Lung (tissue), 12 donors: ENCODE measurements around the gene FUT2. TPM values are rescaled to one million over a fixed set of nuclear protein-coding genes. Genes with fewer than 3 reads are reported as not detected.

Experiments
- ATAC-seq: fragments of 200-7000 bp; cut with Tn5 transposase; one replicate; pipeline ENCODE4 v1.9.1; 2020; ENCODE audit warnings: moderate number of reproducible peaks; ENCODE audit not compliant: insufficient read depth, low FRiP score
- DNase-seq, 3 donors: peaks; one replicate each; pipeline ENCODE4 v3.0.0-alpha.2; 2013 to 2017
- H3K27ac ChIP-seq, 2 donors: one replicate each; pipeline ENCODE4 v1.5.1; 2013; ENCODE audit warnings: mild to moderate bottlenecking in 2 of 2, moderate library complexity in 2 of 2, control low read depth in 1 of 2, inconsistent platforms in 1 of 2, low read depth in 1 of 2, low read length in 1 of 2
- H3K27me3 ChIP-seq, 3 donors: one replicate each; pipeline ENCODE4 v1.5.1; 2013; ENCODE audit warnings: low read length in 2 of 3; ENCODE audit not compliant: control insufficient read depth in 3 of 3, insufficient read depth in 3 of 3
- H3K36me3 ChIP-seq, 4 donors: one replicate each; pipeline ENCODE4 v1.5.1; 2013; ENCODE audit warnings: low read length in 4 of 4, mild to moderate bottlenecking in 1 of 4, moderate library complexity in 1 of 4; ENCODE audit not compliant: control insufficient read depth in 4 of 4, insufficient read depth in 4 of 4
- H3K4me1 ChIP-seq, 5 donors: one replicate each; pipeline ENCODE4 v1.5.1; 2013; ENCODE audit warnings: low read length in 5 of 5, mild to moderate bottlenecking in 2 of 5, moderate library complexity in 1 of 5; ENCODE audit not compliant: control insufficient read depth in 5 of 5, insufficient read depth in 5 of 5
- H3K4me3 ChIP-seq: one replicate; pipeline ENCODE4 v1.5.1; 2013; ENCODE audit warnings: mild to moderate bottlenecking, control low read depth, moderate library complexity
- H3K9ac ChIP-seq, 2 donors: one replicate each; pipeline ENCODE4 v1.5.1; 2013; ENCODE audit warnings: low read length in 2 of 2, control low read depth in 1 of 2; ENCODE audit not compliant: insufficient read depth in 1 of 2
- H3K9me3 ChIP-seq, 4 donors: one replicate each; pipeline ENCODE4 v1.5.1; 2013; ENCODE audit warnings: low read length in 3 of 4, mild to moderate bottlenecking in 1 of 4, moderate library complexity in 1 of 4; ENCODE audit not compliant: control insufficient read depth in 4 of 4, insufficient read depth in 3 of 4
- CTCF ChIP-seq: IDR thresholded peaks from 2 replicates; pipeline ENCODE4 v1.5.1; 2012; ENCODE audit warnings: mild to moderate bottlenecking; ENCODE audit errors: control extremely low read depth, extremely low read depth
- WGBS, 2 donors: extraction: QIAGEN DNeasy Blood & Tissue Kit; methylation state at CpG; one replicate each; pipeline ENCODE4 v1.1.7; 2013; 5-methylcytosine and 5-hydroxymethylcytosine counted together
- polyA plus RNA-seq, 2 donors: library from polyadenylated mRNA; stranded (reverse); fragments of 200-250 nt; gene quantifications; one replicate each; pipeline ENCODE4 v1.2.1, GENCODE V29; 2013
- total RNA-seq, 2 donors: library from RNA; depleted of rRNA in 1 of 2; stranded (reverse); fragments of >200 nt in 1 of 2; gene quantifications; one replicate each; pipeline ENCODE4 v1.2.1, GENCODE V29; 2014 to 2021
- donor health status: control.
- donor health status: control.
- donor health status: Bipolar disorder and iron deficiency.
- donor health status: healthy.
- donor health status: DM: yes; HTN: yes; CAD: no.

Gene FUT2
- total and polyA plus RNA-seq, 4 donors: 0.40 to 6.5 (median 5.0) TPM

GRCh38 chr19:48722196-48722708 lies 26.5 kb downstream of the FUT2 start:
- Histone ChIP-seq H3K36me3 (peaks cover 0 to 16% (median 0%) of the 10 kb centered on the region in 4 donors), H3K9ac (no peak overlapping the region), H3K9me3 (no peaks in the 10 kb centered on the region), H3K27ac (no peak overlapping the region), H3K4me1 (peaks cover 0 to 26% (median 14%) of the 10 kb centered on the region in 5 donors), H3K27me3 (no peaks in the 10 kb centered on the region), H3K4me3 (no peak overlapping the region)
- no peak for TF ChIP-seq CTCF
- DNase-seq (no peak), ATAC-seq (no peak)
- WGBS, 2 donors: 71 to 80% methylated on average over 11 of the region's 11 CpGs

GRCh38 chr19:48724796-48725753 lies 29.3 kb downstream of the FUT2 start:
- Histone ChIP-seq H3K27me3 (no peaks in the 10 kb centered on the region), H3K36me3 (peaks cover 0 to 16% (median 0%) of the 10 kb centered on the region in 4 donors), H3K9ac (peak overlapping the region in 1 of 2 donors; percentile 51), H3K4me3 (no peak overlapping the region), H3K27ac (peak overlapping the region; percentile 65 to 90), H3K4me1 (peaks cover 0 to 20% (median 7%) of the 10 kb centered on the region in 5 donors), H3K9me3 (no peaks in the 10 kb centered on the region)
- WGBS, 2 donors: 34 to 43% methylated on average over 11 of the region's 11 CpGs
- ATAC-seq (no peak), DNase-seq (peak; percentile 89 to 96 (median 95))
- TF ChIP-seq CTCF: no peak

- Histone ChIP-seq H3K36me3 (peaks cover 0 to 12% (median 0%) of the 10 kb centered on the region in 4 donors), H3K4me1 (peaks cover 0 to 18% (median 7%) of the 10 kb centered on the region in 5 donors), H3K4me3 (no peak overlapping the region), H3K27me3 (no peaks in the 10 kb centered on the region), H3K9ac (no peak overlapping the region), H3K9me3 (no peaks in the 10 kb centered on the region), H3K27ac (peak overlapping the region in 1 of 2 donors; percentile 74)
- DNase-seq (no peak), ATAC-seq (no peak)
- WGBS, 2 donors: 56 to 64% methylated on average over 2 of the region's 2 CpGs
- no peak for TF ChIP-seq CTCF
Measured at GRCh38 chr19:48726556-48726955, 30.8 kb downstream of the FUT2 start.
